ENCODE data around the gene SLC1A1.
"Not testable (repeated sequence)": the region's sequence is repeated elsewhere in the genome, so short reads cannot be mapped to it uniquely, and the experiment has no call there.

Gene SLC1A1

DNA sequence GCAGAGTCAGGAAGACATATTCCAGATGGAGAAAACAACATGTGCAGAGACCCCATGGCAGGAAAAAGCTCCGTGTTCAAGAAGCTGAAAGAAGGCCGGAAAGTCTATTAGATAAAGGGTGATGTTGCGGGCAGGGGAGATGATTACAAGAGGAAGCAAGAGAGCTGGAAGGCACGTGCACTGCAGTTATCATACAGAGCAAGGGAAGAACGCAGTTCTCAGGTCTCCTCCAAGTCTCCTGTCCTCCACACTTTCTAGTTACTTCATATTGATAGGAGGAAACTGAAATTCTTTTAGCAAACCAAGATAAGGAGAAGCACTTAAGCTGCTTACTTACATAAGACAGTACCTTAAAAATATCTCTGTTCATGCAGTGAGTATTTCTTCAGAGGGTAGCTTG, 113.6 kb downstream of the SLC1A1 start:
- H3K4me2 ChIP-seq (ENCODE audit: low read length), result no peak overlapping the region
- H3K4me3 ChIP-seq (ENCODE audit: low read length), result no peak overlapping the region
- no peaks in the 10 kb centered on the region for H3K36me3 ChIP-seq (ENCODE audit: insufficient read depth, low read length)
- H3K9me3 ChIP-seq (replicated peaks; ENCODE audit: low read length), result no peaks in the 10 kb centered on the region
- H3K27me3 ChIP-seq (ENCODE audit: control insufficient read depth, insufficient read depth, low read length), result peaks cover 5% of the 10 kb centered on the region
- H3K4me1 ChIP-seq (ENCODE audit: control insufficient read depth, insufficient read depth, low read length), result no peaks in the 10 kb centered on the region
- no peak overlapping the region for H3K9ac ChIP-seq (ENCODE audit: low read depth, low read length)

DNA sequence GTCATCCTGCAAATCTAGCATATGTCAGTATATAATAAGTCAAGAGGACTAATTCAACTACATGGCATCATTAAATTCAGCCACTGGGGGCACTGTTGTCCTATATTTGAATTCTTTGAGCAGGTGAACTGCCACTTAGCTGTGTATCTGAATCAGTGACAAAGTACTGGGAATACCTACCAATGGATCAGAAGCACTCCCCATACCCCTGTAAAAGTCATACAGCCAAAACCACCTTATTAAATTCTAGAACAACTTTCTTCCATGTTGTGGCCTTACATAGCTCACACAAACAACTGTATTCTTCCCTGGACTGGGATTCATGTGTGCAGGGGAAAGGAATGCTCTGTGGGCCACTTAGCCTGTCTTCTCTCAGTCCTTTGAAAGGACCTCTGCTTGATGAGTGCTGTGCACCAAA, 114.4 kb downstream of the SLC1A1 start:
- Histone ChIP-seq H3K4me1 (ENCODE audit: control insufficient read depth, insufficient read depth, low read length) (no peaks in the 10 kb centered on the region), H3K36me3 (ENCODE audit: insufficient read depth, low read length) (no peaks in the 10 kb centered on the region), H3K4me2 (ENCODE audit: low read length) (no peak overlapping the region), H3K9ac (ENCODE audit: low read depth, low read length) (no peak overlapping the region), H3K9me3 (replicated peaks; ENCODE audit: low read length) (no peaks in the 10 kb centered on the region), H3K27me3 (ENCODE audit: control insufficient read depth, insufficient read depth, low read length) (peaks cover 5% of the 10 kb centered on the region), H3K4me3 (ENCODE audit: low read length) (no peak overlapping the region)

DNA sequence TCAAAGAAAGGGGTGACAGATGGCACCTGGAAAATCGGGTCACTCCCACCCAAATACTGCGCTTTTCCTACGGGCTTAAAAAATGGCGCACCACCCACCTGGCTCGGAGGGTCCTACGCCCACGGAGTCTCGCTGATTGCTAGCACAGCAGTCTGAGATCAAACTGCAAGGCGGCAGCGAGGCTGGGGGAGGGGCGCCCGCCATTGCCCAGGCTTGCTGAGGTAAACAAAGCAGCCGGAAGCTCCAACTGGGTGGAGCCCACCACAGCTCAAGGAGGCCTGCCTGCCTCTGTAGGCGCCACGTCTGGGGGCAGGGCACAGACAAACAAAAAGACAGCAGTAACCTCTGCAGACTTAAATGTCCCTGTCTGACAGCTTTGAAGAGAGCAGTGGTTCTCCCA, 115.8 kb downstream of the SLC1A1 start:
- H3K4me3 ChIP-seq (ENCODE audit: low read length); H3K9ac ChIP-seq (ENCODE audit: low read depth, low read length); H3K4me1 ChIP-seq (ENCODE audit: control insufficient read depth, insufficient read depth, low read length); H3K4me2 ChIP-seq (ENCODE audit: low read length); H3K27me3 ChIP-seq (ENCODE audit: control insufficient read depth, insufficient read depth, low read length); H3K9me3 ChIP-seq (replicated peaks; ENCODE audit: low read length); H3K36me3 ChIP-seq (ENCODE audit: insufficient read depth, low read length): not testable (repeated sequence)

DNA sequence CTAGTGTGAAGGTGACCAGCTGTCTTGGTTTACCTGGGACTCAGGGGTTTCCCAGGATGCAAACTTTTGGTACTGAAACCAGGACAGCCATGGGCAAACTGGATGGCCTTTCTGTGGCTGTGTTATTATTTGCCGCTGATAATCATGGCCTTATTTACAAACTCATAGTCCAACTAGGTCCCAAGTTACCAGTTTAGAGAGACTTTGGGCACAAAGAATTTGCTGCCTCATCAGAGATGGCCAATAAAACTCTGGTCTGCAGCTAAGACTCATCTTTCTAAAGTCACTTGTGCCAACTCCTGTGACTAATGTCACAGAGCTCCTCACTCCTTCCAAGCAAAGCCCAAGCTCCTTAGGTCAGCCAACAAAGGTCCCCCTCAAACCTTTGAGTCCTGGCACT, 124.4 kb downstream of the SLC1A1 start:
- H3K36me3 ChIP-seq (ENCODE audit: insufficient read depth, low read length), result no peaks in the 10 kb centered on the region
- H3K4me1 ChIP-seq (ENCODE audit: control insufficient read depth, insufficient read depth, low read length), result peaks cover 12% of the 10 kb centered on the region
- H3K4me2 ChIP-seq (ENCODE audit: low read length), result no peak overlapping the region
- H3K4me3 ChIP-seq (ENCODE audit: low read length), result no peak overlapping the region
- H3K9me3 ChIP-seq (replicated peaks; ENCODE audit: low read length), result no peaks in the 10 kb centered on the region
- H3K9ac ChIP-seq (ENCODE audit: low read depth, low read length), result no peak overlapping the region
- H3K27me3 ChIP-seq (ENCODE audit: control insufficient read depth, insufficient read depth, low read length), result no peaks in the 10 kb centered on the region

DNA sequence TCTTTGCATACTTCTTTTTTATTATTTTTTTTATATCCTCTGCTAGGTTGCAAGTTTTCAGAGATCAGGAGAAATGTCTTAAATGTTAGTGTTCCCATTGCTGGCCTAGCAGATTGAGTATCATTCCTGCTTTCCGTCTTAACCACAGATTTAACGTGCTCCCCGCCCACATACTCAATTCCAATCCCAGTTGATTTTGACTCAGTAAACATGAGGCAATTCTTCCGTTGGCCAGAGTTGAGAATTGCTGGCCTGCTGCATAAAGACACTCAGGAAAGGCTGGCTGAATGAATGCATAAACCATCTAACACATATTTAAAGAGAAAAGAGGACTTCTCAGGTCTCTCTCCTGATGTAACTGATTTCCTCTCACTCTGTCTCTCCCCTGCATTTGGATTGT, 125.0 kb downstream of the SLC1A1 start:
- H3K4me2 ChIP-seq (ENCODE audit: low read length), result no peak overlapping the region
- H3K9ac ChIP-seq (ENCODE audit: low read depth, low read length), result no peak overlapping the region
- peaks cover 12% of the 10 kb centered on the region for H3K4me1 ChIP-seq (ENCODE audit: control insufficient read depth, insufficient read depth, low read length)
- no peaks in the 10 kb centered on the region for H3K27me3 ChIP-seq (ENCODE audit: control insufficient read depth, insufficient read depth, low read length)
- no peaks in the 10 kb centered on the region for H3K36me3 ChIP-seq (ENCODE audit: insufficient read depth, low read length)
- H3K4me3 ChIP-seq (ENCODE audit: low read length), result no peak overlapping the region
- H3K9me3 ChIP-seq (replicated peaks; ENCODE audit: low read length), result no peaks in the 10 kb centered on the region

DNA sequence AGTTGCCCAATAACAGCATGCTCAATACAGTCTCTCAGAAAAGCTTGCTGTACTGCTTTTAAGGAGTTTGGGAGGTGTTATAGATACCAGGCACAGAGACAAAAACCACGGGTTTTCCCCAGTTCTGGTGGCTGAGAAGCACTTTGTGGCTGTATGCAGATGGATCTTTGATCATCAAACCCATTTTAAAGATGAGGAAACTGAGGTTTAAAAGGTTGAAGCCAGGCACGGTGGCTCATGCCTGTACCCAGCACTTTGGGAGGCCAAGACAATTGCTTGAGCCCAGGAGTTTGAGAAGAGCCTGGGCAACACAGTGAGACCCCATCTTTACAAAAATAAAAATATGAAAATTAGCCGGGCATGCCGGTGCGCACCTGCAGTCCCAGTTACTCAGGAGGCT, 125.5 kb downstream of the SLC1A1 start:
- Histone ChIP-seq H3K4me3 (ENCODE audit: low read length) (no peak overlapping the region), H3K27me3 (ENCODE audit: control insufficient read depth, insufficient read depth, low read length) (no peaks in the 10 kb centered on the region), H3K4me2 (ENCODE audit: low read length) (no peak overlapping the region), H3K9ac (ENCODE audit: low read depth, low read length) (no peak overlapping the region), H3K4me1 (ENCODE audit: control insufficient read depth, insufficient read depth, low read length) (peaks cover 12% of the 10 kb centered on the region), H3K36me3 (ENCODE audit: insufficient read depth, low read length) (no peaks in the 10 kb centered on the region), H3K9me3 (replicated peaks; ENCODE audit: low read length) (no peaks in the 10 kb centered on the region)

DNA sequence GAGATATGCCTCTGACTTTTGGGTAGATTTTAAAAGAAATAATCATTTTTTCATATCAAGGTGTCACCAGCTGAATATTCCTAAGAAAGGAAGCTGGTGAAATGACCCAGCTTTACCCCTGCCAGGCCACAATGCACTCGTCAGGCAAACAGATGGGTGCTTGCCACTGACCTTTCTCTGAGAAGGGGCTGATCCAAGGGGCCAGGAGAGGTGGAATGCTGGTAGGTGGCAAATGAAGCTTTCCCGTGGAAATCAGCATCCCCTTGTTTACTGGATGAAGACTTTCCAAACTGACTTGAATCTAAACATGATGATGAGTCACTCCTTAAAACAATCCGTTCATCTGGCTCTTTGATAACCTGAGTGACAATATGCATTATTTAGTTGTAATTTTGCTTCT, 127.5 kb downstream of the SLC1A1 start:
- Histone ChIP-seq H3K36me3 (ENCODE audit: insufficient read depth, low read length) (no peaks in the 10 kb centered on the region), H3K4me3 (ENCODE audit: low read length) (no peak overlapping the region), H3K4me1 (ENCODE audit: control insufficient read depth, insufficient read depth, low read length) (peaks cover 12% of the 10 kb centered on the region), H3K9ac (ENCODE audit: low read depth, low read length) (no peak overlapping the region), H3K9me3 (replicated peaks; ENCODE audit: low read length) (no peaks in the 10 kb centered on the region), H3K27me3 (ENCODE audit: control insufficient read depth, insufficient read depth, low read length) (no peaks in the 10 kb centered on the region), H3K4me2 (ENCODE audit: low read length) (no peak overlapping the region)

DNA sequence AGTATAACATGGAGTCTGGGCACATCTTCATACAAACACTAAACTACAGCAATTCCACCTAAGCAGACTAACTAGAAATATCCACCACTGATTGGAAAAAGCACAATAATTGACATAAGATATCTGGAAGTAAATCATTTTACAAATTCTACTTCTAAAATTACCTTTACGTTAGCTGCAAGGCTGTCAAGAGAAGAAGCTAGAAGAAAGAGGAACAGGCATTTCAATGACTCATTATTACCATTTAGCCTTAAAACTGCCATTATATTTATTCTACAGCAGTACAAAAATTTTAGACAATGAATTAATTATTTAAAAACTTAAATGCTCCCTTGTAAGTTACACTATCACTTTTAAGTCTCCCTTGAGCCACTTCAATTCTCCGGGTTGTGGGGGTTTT, 128.4 kb downstream of the SLC1A1 start:
- no peak overlapping the region for H3K9ac ChIP-seq (ENCODE audit: low read depth, low read length)
- no peak overlapping the region for H3K4me3 ChIP-seq (ENCODE audit: low read length)
- H3K4me1 ChIP-seq (ENCODE audit: control insufficient read depth, insufficient read depth, low read length), result peaks cover 12% of the 10 kb centered on the region
- no peaks in the 10 kb centered on the region for H3K36me3 ChIP-seq (ENCODE audit: insufficient read depth, low read length)
- no peaks in the 10 kb centered on the region for H3K27me3 ChIP-seq (ENCODE audit: control insufficient read depth, insufficient read depth, low read length)
- H3K9me3 ChIP-seq (replicated peaks; ENCODE audit: low read length), result no peaks in the 10 kb centered on the region
- no peak overlapping the region for H3K4me2 ChIP-seq (ENCODE audit: low read length)

DNA sequence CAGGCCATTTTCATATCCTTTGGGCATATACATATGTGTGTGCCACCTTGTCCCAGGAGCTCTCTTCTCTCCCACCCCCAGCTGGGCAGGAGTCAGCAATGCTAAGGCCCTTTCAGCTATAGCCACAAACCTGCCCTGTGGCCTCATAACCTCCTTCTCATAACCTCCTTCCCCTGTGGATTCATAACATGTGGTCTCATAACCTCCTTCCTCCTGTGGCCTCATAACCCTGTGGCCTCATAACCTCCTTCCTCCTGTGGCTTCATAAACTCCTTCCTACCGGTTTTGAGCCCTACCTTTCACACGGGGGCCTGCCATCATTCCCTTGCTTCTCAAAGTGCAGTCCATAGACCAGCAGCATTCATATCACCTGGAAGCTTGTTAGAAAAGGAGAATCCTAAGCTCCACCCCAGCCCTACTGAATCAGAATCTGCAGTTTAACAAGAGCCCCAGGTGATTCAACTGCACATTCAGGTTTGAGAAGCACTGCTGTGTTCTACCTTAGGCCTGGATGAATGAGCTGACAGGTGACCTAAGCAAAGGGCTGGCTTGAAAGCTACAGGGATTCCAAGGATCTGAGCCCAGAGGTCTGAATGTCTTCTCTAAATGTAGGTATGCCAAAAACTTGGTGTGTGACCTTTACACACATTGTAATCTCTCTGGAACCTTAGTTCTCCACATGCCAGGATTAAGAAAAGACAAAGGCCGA, 129.9 kb downstream of the SLC1A1 start:
- Histone ChIP-seq H3K9me3 (replicated peaks; ENCODE audit: low read length) (no peaks in the 10 kb centered on the region), H3K9ac (ENCODE audit: low read depth, low read length) (no peak overlapping the region), H3K27me3 (ENCODE audit: control insufficient read depth, insufficient read depth, low read length) (no peaks in the 10 kb centered on the region), H3K4me1 (ENCODE audit: control insufficient read depth, insufficient read depth, low read length) (peaks cover 6% of the 10 kb centered on the region), H3K4me2 (ENCODE audit: low read length) (no peak overlapping the region), H3K36me3 (ENCODE audit: insufficient read depth, low read length) (no peaks in the 10 kb centered on the region), H3K4me3 (ENCODE audit: low read length) (no peak overlapping the region)

DNA sequence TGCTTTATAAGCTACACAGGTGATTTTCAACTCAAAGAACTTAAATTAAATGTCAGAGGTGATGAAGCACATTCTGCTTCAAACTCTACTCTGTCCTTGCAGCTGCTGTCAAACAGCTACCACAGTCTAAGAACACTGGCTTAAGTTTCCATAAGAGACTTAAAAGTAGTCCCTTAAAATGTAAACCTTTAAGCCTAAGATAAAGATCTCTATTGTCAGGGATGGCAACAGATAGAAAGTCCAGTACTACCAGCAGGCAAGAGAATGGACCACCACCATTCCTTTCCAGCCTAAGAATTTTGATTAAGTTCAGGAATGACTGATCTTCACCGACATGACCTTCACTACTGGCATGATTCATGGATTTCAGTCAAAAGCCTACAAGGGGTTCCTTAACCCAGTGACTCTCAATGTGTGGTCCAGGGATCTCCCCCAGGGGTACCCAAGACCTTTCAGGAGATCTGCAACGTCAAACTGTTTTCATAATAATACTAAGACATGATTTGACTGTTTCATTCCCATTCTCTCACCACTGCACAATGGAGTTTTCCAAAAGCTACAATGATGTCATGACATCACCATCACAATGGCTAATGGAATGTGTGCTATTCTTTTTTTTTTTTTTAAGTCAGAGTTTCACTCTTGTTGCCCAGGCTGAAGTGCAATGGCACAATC, 130.8 kb downstream of the SLC1A1 start:
- Histone ChIP-seq H3K36me3 (ENCODE audit: insufficient read depth, low read length) (no peaks in the 10 kb centered on the region), H3K4me1 (ENCODE audit: control insufficient read depth, insufficient read depth, low read length) (no peaks in the 10 kb centered on the region), H3K9me3 (replicated peaks; ENCODE audit: low read length) (no peaks in the 10 kb centered on the region), H3K4me2 (ENCODE audit: low read length) (no peak overlapping the region), H3K9ac (ENCODE audit: low read depth, low read length) (no peak overlapping the region), H3K27me3 (ENCODE audit: control insufficient read depth, insufficient read depth, low read length) (no peaks in the 10 kb centered on the region), H3K4me3 (ENCODE audit: low read length) (no peak overlapping the region)

DNA sequence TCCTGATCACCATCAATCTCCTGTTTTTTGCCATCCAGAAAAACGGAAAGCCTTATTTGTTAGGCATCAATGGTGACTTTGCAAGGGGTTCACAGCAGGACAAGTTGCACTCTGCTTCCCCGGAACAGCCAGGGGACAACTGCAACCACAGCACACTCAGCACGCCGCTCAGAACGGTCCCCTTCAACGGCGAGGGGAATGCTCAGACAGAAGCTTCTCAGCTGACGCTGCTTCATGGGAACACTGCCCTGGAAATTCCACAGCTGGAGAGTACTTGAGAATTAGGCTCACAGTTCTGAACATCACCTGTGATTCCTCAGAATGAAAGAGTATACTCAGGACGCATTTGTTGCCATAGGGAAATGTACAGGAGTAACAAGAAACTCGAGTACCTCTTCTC, 131.7 kb downstream of the SLC1A1 start:
- no peaks in the 10 kb centered on the region for H3K9me3 ChIP-seq (replicated peaks; ENCODE audit: low read length)
- H3K27me3 ChIP-seq (ENCODE audit: control insufficient read depth, insufficient read depth, low read length), result no peaks in the 10 kb centered on the region
- no peaks in the 10 kb centered on the region for H3K4me1 ChIP-seq (ENCODE audit: control insufficient read depth, insufficient read depth, low read length)
- H3K36me3 ChIP-seq (ENCODE audit: insufficient read depth, low read length), result no peaks in the 10 kb centered on the region
- H3K9ac ChIP-seq (ENCODE audit: low read depth, low read length), result no peak overlapping the region
- no peak overlapping the region for H3K4me3 ChIP-seq (ENCODE audit: low read length)
- no peak overlapping the region for H3K4me2 ChIP-seq (ENCODE audit: low read length)

DNA sequence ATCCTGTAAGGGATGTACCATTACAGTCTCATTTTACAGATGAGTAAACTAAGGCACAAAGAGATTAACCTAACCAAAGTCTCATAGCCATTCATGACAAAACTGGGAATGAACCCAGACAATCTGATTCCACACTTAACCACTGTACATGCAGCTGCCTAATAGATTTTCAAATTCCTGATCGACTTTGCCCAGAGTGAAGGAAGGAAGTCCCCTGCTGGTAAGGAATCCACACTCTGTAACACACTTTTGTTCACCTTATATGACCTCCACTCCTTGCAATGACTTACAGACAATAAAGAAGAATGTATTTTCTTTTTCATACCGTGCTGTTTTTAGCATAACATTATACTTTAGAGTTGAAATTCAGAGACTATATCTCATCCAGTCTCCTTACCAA, 140.6 kb downstream of the SLC1A1 start:
- Histone ChIP-seq H3K4me3 (ENCODE audit: low read length) (no peak overlapping the region), H3K27me3 (ENCODE audit: control insufficient read depth, insufficient read depth, low read length) (no peaks in the 10 kb centered on the region), H3K4me1 (ENCODE audit: control insufficient read depth, insufficient read depth, low read length) (no peaks in the 10 kb centered on the region), H3K4me2 (ENCODE audit: low read length) (no peak overlapping the region), H3K36me3 (ENCODE audit: insufficient read depth, low read length) (no peaks in the 10 kb centered on the region), H3K9ac (ENCODE audit: low read depth, low read length) (no peak overlapping the region), H3K9me3 (replicated peaks; ENCODE audit: low read length) (no peaks in the 10 kb centered on the region)
